GM12875 (cell line): ENCODE results near the gene HPCAL1.

Experiments used
- H3K4me3 ChIP-seq: one replicate; pipeline ENCODE4 v1.5.1; 2011; ENCODE audit warnings: low read depth, low read length, control low read depth
- TF ChIP-seq, protein P1 (sequence below): IDR thresholded peaks from 2 replicates; pipeline ENCODE4 v1.5.1; 2011; ENCODE audit warnings: low read depth, mild to moderate bottlenecking, control low read depth, inconsistent platforms, low read length, moderate library complexity, borderline replicate concordance; ENCODE audit not compliant: insufficient read depth

The HPCAL1 gene

DNA sequence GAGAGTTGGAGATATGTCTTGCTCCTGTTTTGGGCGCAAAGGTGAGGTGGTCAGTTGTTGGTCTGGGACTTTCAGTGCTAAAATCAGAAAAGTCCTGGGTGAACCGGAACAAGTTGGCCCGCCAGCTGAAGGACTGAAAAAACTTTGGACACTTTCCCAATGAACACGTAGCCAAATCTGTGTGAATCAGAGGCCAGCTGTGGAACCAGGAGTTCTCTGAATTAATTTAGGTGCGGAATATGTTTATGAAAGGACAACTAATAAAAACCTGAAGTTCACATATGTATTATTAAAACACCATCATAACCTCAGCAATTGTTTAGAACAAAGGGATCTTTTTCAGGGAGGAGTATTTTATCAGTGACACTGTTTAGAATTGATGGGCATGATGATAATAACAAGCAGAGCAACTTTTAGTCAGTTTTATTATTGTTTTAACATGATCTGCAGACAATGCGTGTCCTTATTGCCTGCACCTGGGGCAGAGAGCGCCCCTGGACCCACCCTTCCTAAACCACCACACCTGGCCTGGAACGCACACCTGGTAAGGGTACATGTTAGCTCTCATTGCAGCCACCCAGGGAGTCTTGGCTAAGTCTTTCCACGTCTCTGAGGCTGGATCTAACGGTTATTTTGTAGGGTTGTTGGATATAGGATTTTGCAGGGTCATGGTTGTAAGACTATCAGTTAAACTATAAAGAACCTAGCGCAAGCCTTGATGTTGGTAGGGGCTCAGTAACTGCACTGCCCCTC lies 155.3 kb downstream of the HPCAL1 start:
- TF ChIP-seq, protein P1, sequence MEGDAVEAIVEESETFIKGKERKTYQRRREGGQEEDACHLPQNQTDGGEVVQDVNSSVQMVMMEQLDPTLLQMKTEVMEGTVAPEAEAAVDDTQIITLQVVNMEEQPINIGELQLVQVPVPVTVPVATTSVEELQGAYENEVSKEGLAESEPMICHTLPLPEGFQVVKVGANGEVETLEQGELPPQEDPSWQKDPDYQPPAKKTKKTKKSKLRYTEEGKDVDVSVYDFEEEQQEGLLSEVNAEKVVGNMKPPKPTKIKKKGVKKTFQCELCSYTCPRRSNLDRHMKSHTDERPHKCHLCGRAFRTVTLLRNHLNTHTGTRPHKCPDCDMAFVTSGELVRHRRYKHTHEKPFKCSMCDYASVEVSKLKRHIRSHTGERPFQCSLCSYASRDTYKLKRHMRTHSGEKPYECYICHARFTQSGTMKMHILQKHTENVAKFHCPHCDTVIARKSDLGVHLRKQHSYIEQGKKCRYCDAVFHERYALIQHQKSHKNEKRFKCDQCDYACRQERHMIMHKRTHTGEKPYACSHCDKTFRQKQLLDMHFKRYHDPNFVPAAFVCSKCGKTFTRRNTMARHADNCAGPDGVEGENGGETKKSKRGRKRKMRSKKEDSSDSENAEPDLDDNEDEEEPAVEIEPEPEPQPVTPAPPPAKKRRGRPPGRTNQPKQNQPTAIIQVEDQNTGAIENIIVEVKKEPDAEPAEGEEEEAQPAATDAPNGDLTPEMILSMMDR: no peak
- H3K4me3 ChIP-seq: no peak overlapping the region

DNA sequence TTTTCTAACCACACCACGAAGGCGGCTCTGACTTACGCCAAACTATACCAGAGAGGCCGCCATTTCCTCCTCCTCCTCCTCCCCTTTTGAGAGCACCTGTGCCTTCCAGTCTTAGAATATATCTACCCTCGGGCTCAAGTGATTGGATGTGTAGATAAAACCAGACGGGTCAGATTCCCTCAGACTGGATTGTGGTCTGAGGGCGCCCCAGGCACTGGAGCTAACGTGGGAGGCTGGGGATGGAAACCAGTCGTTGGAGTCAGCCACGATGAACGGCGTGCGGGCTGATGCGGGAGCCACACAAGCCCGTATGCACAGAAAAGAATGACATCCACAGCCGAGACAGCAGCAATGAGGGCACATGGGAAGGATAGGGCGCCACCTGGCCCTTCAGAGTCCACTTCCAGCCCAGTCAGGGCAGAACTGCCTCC lies 157.7 kb downstream of the HPCAL1 start:
- TF ChIP-seq, protein P1: no peak
- H3K4me3 ChIP-seq: no peak overlapping the region

DNA sequence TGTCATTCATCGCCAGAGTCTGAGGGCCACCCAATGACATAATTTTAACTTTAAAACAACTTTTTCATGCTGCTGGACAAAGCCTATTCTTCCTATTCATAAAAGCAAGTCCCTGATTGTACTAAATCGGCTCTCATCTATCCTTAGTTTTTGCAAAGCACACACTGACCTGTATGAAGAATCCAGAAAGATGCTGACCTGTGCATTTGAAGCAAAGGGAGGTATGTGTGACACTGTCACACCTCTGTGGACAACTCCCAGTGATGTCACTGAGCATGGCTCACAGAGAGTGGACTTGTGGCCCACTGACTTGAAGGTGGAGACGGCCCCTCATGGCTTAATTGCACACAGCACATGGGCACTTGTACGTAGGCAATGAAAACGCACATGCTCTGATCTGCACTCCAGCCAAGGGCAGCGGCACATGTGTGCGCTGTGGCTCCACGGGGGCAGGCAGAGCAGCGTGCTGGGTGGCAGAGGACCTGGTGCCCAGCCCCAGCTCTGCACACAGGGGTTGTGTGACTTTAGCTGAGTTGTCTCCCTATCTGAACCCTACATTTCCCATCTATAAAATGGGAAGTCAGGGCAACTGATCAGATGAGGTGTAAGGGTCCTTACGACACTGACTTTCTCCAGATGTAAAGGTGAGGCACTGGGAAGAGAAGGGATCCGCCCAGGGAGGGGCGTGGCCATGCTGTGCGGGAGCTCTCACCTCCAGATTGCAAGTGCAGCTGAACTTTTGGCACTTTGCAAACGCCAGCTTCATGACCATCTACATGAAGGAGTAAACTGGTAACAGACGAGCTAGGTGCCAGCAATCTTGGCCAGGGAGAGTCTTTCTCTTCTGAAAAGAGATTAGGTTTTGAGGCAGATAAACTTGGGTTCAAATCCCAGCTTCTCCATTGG lies 159.7 kb downstream of the HPCAL1 start:
- H3K4me3 ChIP-seq: no peak overlapping the region
- TF ChIP-seq, protein P1: no peak

DNA sequence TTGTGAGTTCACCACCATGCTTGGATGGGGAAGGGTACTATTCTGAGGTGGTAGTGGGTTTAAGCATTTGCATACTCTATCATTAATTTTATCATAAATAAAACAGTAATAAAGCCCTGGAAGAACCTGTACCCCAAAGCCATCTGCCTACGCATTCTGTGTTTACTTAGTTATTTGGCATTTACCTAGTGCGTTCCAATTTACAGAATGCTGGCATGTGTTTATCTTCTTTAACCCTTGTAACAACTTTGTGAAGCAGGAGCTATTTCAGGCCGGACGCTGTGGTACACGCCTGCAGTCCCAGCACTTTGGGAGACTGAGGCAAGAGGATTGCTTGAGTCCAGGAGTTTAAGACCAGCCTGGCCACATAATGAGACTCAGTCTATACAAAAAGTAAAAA lies 163.2 kb downstream of the HPCAL1 start:
- TF ChIP-seq, protein P1: no peak
- no peak overlapping the region for H3K4me3 ChIP-seq

DNA sequence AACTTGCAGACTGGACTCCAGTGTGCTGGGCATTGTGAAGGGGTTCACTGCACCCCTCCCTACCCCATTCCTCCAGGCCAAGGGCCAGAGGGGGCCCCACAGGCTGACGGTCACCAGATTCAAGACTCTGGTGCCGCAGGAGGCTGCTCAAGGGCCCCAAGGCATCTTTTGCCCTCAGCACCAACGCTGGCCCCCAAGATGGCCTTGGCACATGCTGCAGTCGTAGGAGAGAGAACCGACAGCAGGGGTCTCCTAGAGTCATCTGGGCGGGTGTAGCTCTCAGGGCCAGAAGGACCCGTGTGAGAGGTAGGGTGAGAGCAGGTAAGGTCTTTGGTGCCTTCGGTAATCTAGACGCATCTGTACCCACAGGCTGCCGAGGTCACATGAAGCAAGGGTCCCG lies 164.1 kb downstream of the HPCAL1 start:
- no peak overlapping the region for H3K4me3 ChIP-seq
- TF ChIP-seq, protein P1: no peak

DNA sequence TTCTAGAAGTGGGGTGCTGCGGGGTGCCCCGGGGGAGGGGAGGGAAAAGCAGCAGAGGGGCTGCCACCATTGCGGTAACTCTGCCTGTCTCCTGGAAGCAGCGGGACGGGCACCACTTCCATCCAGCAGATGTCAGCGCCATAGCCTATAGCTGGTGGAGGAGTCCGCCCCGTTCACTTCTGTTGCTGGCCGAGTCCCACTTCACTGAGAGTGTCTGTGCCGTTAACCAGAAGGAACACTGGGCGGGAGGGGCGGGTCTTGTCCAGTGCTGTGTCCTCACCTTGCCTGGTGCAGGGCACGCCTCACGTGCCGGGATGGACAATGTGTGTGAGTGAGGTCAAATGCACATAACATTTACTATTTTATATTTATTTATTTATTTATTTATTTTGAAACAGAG lies 164.7 kb downstream of the HPCAL1 start:
- no peak overlapping the region for H3K4me3 ChIP-seq
- TF ChIP-seq, protein P1: no peak
